Activated CD8-positive, alpha-beta T cell treated with anti-CD3 and anti-CD28 coated beads for 36 hours (primary cell): Measurements from ENCODE around the gene STPG2. TPM values are rescaled to one million over a fixed set of nuclear protein-coding genes. Genes with fewer than 3 reads are reported as not detected.

Source experiments
- ATAC-seq: fragments of 200-7000 bp; cut with Tn5 transposase; one replicate; pipeline ENCODE4 v1.10.0; 2021; ENCODE audit warnings: mild to moderate bottlenecking, moderate library complexity
- CTCF ChIA-PET: fragments of 350-600 bp; sonication (Branson Sonifier 250); formaldehyde crosslinking; loops from one replicate; lab custom pipeline; 2021; ENCODE audit warnings: antibody characterized with exemption; lab: Charles Lee
- POLR2A ChIA-PET: fragments of 350-600 bp; sonication (Branson Sonifier 250); formaldehyde crosslinking; loops from one replicate; lab custom pipeline; 2021; ENCODE audit warnings: antibody characterized with exemption; lab: Charles Lee
- DNase-seq: peaks from one replicate; pipeline ENCODE4 v3.0.0-alpha.2; 2020
- H3K27ac Mint-ChIP-seq: one replicate; pipeline ENCODE4 v1.8.0; 2021; ENCODE audit warnings: mild to moderate bottlenecking, mixed read lengths
- H3K27me3 Mint-ChIP-seq: one replicate; pipeline ENCODE4 v1.8.0; 2021; ENCODE audit warnings: mixed read lengths
- H3K36me3 Mint-ChIP-seq: one replicate; pipeline ENCODE4 v1.8.0; 2021; ENCODE audit warnings: low read depth, mixed read lengths
- H3K4me1 Mint-ChIP-seq: one replicate; pipeline ENCODE4 v1.8.0; 2021; ENCODE audit warnings: low read depth, mixed read lengths
- H3K4me3 Mint-ChIP-seq: one replicate; pipeline ENCODE4 v1.8.0; 2021; ENCODE audit warnings: mild to moderate bottlenecking, moderate library complexity, mixed read lengths
- H3K9me3 Mint-ChIP-seq: one replicate; pipeline ENCODE4 v1.8.0; 2021; ENCODE audit warnings: mixed read lengths
- intact Hi-C: fragments of 100-400 bp; cut with micrococcal nuclease; formaldehyde crosslinking; loops from one replicate; pipeline ENCODE4 v1.10.0; 2022
- total RNA-seq, 2 experiments: library from RNA; stranded (reverse); gene quantifications; one replicate each; pipeline ENCODE4 v1.2.3, GENCODE V29; 2021
- TF ChIP-seq, protein P1 (sequence below): fragments of 200-600 bp; IDR thresholded peaks from one replicate; pipeline ENCODE4 v1.8.0; 2022; ENCODE audit warnings: antibody characterized with exemption, mild to moderate bottlenecking

Gene STPG2
- total RNA-seq, 2 experiments from 2014 or later: 0.16 to 0.18 TPM

DNA sequence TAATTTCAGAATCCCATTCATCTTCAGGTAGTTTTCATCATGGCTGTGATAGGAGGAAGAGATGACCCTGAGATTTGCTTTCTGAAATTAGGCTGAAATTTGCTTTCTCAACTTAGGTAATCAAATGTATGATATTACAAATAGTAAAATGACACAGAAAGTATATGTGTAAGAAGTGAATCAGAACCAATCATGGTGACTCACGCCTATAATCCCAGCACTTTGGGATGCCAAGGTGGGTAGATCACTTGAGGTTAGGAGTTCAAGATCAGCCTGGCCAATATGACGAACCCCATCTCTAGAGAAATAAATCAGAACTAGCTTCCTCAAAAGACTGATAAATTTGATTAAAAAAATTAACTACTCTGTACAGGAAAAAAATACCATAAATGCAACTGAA, 555.4 kb downstream of the STPG2 start:
- no peak overlapping the region for H3K27ac Mint-ChIP-seq
- POLR2A ChIA-PET: no interaction called here

DNA sequence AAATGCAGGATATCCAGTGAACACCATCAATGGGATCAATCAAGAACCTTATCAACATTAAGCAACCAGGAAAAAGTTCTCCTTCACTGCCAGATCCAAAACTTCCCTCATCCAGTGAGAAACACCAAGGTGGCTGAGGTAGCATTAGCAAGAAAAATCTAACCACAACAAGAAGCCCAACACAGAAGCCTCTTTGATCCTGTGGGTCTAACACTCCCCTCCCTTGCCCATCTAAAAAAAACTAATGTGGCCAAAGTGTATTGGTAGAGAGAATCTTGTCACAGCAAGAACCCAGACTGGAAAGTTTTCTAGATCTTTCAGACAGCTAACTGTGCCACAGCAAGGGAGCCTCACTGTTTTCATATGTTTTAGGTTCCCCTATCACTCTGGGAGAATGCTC, 558.0 kb downstream of the STPG2 start:
- ATAC-seq: no peak
- no peaks in the 10 kb centered on the region for H3K27me3 Mint-ChIP-seq
- no peak for DNase-seq
- no peaks in the 10 kb centered on the region for H3K36me3 Mint-ChIP-seq
- H3K9me3 Mint-ChIP-seq: no peaks in the 10 kb centered on the region
- H3K27ac Mint-ChIP-seq: no peak overlapping the region
- TF ChIP-seq, protein P1, sequence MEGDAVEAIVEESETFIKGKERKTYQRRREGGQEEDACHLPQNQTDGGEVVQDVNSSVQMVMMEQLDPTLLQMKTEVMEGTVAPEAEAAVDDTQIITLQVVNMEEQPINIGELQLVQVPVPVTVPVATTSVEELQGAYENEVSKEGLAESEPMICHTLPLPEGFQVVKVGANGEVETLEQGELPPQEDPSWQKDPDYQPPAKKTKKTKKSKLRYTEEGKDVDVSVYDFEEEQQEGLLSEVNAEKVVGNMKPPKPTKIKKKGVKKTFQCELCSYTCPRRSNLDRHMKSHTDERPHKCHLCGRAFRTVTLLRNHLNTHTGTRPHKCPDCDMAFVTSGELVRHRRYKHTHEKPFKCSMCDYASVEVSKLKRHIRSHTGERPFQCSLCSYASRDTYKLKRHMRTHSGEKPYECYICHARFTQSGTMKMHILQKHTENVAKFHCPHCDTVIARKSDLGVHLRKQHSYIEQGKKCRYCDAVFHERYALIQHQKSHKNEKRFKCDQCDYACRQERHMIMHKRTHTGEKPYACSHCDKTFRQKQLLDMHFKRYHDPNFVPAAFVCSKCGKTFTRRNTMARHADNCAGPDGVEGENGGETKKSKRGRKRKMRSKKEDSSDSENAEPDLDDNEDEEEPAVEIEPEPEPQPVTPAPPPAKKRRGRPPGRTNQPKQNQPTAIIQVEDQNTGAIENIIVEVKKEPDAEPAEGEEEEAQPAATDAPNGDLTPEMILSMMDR: no peak
- no peak overlapping the region for H3K4me3 Mint-ChIP-seq
- no peaks in the 10 kb centered on the region for H3K4me1 Mint-ChIP-seq
- POLR2A ChIA-PET: no interaction called here
- intact Hi-C loops: no loop called here
- CTCF ChIA-PET: no interaction called here

More for the DNA sequence above, 555.4 kb downstream of the STPG2 start:
- H3K4me3 Mint-ChIP-seq: no peak overlapping the region
- H3K36me3 Mint-ChIP-seq: no peaks in the 10 kb centered on the region
- H3K4me1 Mint-ChIP-seq: no peaks in the 10 kb centered on the region
- CTCF ChIA-PET: no interaction called here
- no peaks in the 10 kb centered on the region for H3K27me3 Mint-ChIP-seq
- intact Hi-C loops: no loop called here
- H3K9me3 Mint-ChIP-seq: no peaks in the 10 kb centered on the region
- DNase-seq (no peak), ATAC-seq (no peak)
- TF ChIP-seq, protein P1: no peak

DNA sequence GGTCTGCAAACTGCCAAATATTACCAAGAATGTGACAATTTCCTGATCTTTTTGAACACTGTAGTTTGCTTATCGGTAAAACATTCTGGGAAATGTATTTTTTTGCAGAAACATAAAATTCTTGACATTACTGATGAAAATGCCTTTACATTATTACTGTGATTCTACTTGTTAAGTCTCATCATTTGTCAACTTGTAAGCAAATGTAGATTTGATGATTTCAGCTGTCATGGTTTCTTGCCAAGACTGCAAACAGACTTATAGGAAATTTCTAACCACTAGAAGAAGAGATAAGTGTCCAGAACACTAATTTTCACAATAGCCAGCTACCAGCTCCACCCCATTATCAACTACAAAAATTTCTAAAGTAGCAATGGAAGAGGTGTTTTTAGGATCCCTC, 560.4 kb downstream of the STPG2 start:
- DNase-seq (no peak), ATAC-seq (no peak)
- Mint-ChIP-seq H3K36me3 (no peaks in the 10 kb centered on the region), H3K27ac (no peak overlapping the region), H3K27me3 (no peaks in the 10 kb centered on the region), H3K9me3 (no peaks in the 10 kb centered on the region), H3K4me3 (no peak overlapping the region), H3K4me1 (no peaks in the 10 kb centered on the region)
- TF ChIP-seq, protein P1: no peak
- intact Hi-C loops: no loop called here
- POLR2A ChIA-PET: no interaction called here
- CTCF ChIA-PET: interaction anchor here (0.9 kb wide), 1 partner anchor 596 kb away, joined by 3 read pairs; no protein-coding TSS in a partner anchor

DNA sequence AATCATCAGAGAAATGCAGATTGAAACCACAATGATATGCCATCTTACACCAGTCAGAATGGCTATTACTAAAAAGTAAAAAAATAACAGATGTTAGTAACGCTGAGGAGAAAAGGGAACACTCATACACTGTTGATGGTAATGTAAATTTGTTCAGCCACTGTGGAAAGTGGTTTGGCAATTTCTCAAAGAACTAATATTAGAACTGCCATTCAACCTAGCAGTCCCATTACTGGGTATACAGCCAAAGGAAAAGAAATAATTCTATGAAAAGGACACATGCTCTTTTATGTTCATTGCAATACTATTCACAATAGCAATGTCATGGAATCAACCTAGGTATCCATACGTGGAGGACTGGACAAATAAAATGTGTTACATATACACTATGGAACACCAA, 566.3 kb downstream of the STPG2 start:
- DNase-seq: no peak
- Mint-ChIP-seq H3K36me3 (no peaks in the 10 kb centered on the region), H3K27me3 (no peaks in the 10 kb centered on the region), H3K4me3 (no peak overlapping the region), H3K9me3 (no peaks in the 10 kb centered on the region), H3K4me1 (no peaks in the 10 kb centered on the region), H3K27ac (no peak overlapping the region)
- ChIA-PET CTCF (no interaction called here), POLR2A (no interaction called here)
- intact Hi-C loops: no loop called here
- ATAC-seq: no peak
- TF ChIP-seq, protein P1: no peak

DNA sequence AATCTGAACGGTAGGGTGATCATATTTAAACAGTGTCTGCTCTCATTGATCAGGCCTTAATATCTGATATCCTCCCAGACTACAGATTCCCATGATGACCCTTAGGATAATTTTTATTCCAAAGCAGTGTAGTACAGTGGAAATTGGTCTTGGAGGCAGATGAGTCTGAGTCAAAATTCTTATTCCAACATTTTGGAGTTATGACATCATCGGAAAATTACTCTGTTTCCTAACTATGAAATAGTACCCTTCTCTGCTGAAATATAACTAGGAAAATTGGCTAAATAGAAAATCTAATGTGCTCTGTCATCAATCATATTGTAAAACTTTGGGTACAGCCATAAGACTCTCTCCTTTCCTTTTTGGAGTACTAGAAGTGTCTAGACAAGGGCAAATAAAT, 583.3 kb downstream of the STPG2 start:
- intact Hi-C loops: no loop called here
- no peak overlapping the region for H3K4me3 Mint-ChIP-seq
- no peaks in the 10 kb centered on the region for H3K36me3 Mint-ChIP-seq
- POLR2A ChIA-PET: no interaction called here
- TF ChIP-seq, protein P1: no peak
- H3K9me3 Mint-ChIP-seq: peaks cover 12% of the 10 kb centered on the region
- CTCF ChIA-PET: no interaction called here
- H3K27me3 Mint-ChIP-seq: no peaks in the 10 kb centered on the region
- no peak for ATAC-seq
- no peaks in the 10 kb centered on the region for H3K4me1 Mint-ChIP-seq
- DNase-seq: no peak
- no peak overlapping the region for H3K27ac Mint-ChIP-seq
